Liver (tissue), 3 donors: ENCODE data around the gene IRX2.

Experiments
- EGR1 ChIP-seq, 2 donors: IDR thresholded peaks; 2 replicates each; pipeline ENCODE4 v1.6.1; 2016 to 2018; ENCODE audit warnings: antibody characterized with exemption in 2 of 2, low read depth in 2 of 2
- TF ChIP-seq, protein P1 (sequence below): fragments of 150-350 bp; IDR thresholded peaks from 2 replicates; pipeline ENCODE4 v1.5.1; 2017; ENCODE audit warnings: improper control_type of control experiment, low read depth, low read length; ENCODE audit not compliant: missing input control
- donor health status: healthy.
- donor health status: healthy.

DNA sequence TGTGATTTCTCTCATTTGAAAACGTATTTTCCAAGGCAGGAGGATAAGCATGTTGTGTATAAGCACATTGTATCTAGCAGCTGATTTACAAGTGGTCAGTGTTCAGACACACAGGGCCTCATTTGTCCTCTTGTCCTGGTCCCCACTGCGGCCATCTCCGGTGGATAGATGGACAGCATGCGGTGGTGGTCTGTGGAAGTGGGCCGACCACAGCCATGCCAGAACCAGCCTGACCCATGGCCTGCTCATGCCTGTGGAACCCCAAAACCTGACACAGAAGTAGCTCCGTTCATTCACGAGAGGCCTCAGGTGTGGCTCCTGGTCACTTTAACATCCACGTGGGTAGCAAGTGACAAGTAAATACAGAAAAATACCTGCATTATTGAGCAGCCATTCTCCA lies 14.6 kb downstream of the IRX2 start:
- TF ChIP-seq EGR1 (IDR thresholded peaks at IDR 0.05; ENCODE audit: low read depth in 2 of 2) = no peak
- TF ChIP-seq, protein P1, sequence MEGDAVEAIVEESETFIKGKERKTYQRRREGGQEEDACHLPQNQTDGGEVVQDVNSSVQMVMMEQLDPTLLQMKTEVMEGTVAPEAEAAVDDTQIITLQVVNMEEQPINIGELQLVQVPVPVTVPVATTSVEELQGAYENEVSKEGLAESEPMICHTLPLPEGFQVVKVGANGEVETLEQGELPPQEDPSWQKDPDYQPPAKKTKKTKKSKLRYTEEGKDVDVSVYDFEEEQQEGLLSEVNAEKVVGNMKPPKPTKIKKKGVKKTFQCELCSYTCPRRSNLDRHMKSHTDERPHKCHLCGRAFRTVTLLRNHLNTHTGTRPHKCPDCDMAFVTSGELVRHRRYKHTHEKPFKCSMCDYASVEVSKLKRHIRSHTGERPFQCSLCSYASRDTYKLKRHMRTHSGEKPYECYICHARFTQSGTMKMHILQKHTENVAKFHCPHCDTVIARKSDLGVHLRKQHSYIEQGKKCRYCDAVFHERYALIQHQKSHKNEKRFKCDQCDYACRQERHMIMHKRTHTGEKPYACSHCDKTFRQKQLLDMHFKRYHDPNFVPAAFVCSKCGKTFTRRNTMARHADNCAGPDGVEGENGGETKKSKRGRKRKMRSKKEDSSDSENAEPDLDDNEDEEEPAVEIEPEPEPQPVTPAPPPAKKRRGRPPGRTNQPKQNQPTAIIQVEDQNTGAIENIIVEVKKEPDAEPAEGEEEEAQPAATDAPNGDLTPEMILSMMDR = no peak
